ENCODE results near the gene TP53I11. TPM values are rescaled to one million over a fixed set of nuclear protein-coding genes. Genes with fewer than 3 reads are reported as not detected.
A peak's percentile ranks its signal among the peaks of the same experiment; 100 is the strongest.

TP53I11 gene
- polyA plus RNA-seq, 3 donors = 11.0 to 13.2 (median 11.3) TPM

- H3K4me3 ChIP-seq (replicated peaks in 1 of 3; ENCODE audit: low read depth in 2 of 3, low read length in 3 of 3) = no peak overlapping the region
- H3K4me1 ChIP-seq (ENCODE audit: control insufficient read depth in 1 of 2, insufficient read depth in 2 of 2, low read length in 2 of 2) = peaks cover 35 to 57% of the 10 kb centered on the region in 2 donors
- Mint-ChIP-seq H3K27ac (peak overlapping the region in 1 of 7 donors; percentile 40), H3K36me3 (peaks cover 17 to 22% of the 10 kb centered on the region in 2 donors), H3K27me3 (ENCODE audit: low read depth in 3 of 3) (peaks cover 2 to 17% (median 6%) of the 10 kb centered on the region in 3 donors), H3K4me3 (no peak overlapping the region), H3K9me3 (peaks cover 0 to 2% (median 0%) of the 10 kb centered on the region in 7 donors), H3K4me1 (peaks cover 63% of the 10 kb centered on the region)
- peaks cover 0 to 7% of the 10 kb centered on the region in 2 donors for H3K36me3 ChIP-seq (replicated peaks in 1 of 2; ENCODE audit: control insufficient read depth in 1 of 2, insufficient read depth in 2 of 2, low read length in 2 of 2)
- H3K9me3 ChIP-seq (replicated peaks in 1 of 2; ENCODE audit: control insufficient read depth in 1 of 2, insufficient read depth in 1 of 2, low read length in 2 of 2) = no peaks in the 10 kb centered on the region
- no peak overlapping the region for H3K9ac ChIP-seq (ENCODE audit: insufficient read depth, low read length, poor library complexity, severe bottlenecking)
- H4K20me1 ChIP-seq (ENCODE audit: insufficient read depth, low read length) = peaks cover 68% of the 10 kb centered on the region
- DNase-seq = no peak
- H2AFZ ChIP-seq (ENCODE audit: insufficient read depth, low read depth, low read length, poor library complexity, severe bottlenecking) = no peak overlapping the region
- peaks cover 16% of the 10 kb centered on the region for H3K79me2 ChIP-seq (ENCODE audit: insufficient read depth, low read length)
- no peak for TF ChIP-seq CTCF (IDR thresholded peaks at IDR 0.05)
- 77% methylated on average over 8 of the region's 12 CpGs for WGBS (ENCODE audit: insufficient coverage)
- intact Hi-C loops (cut with micrococcal nuclease) = loop anchor here in 1 of 2 donors (10.0 kb wide), 1 partner anchor 389 kb away; no protein-coding TSS in a partner anchor
- H3K4me2 ChIP-seq (replicated peaks; ENCODE audit: extremely low read depth, low read length, poor library complexity, severe bottlenecking) = no peak overlapping the region
- no peak overlapping the region for H3K27ac ChIP-seq (ENCODE audit: low read depth in 1 of 2, low read length in 2 of 2)
- H3K27me3 ChIP-seq (ENCODE audit: control insufficient read depth in 2 of 2, insufficient read depth in 2 of 2, low read length in 2 of 2) = peaks cover 0 to 3% of the 10 kb centered on the region in 2 donors
Measured at GRCh38 chr11:44946263-44946662, 4.4 kb downstream of the TP53I11 start.

- no peak for DNase-seq
- Histone ChIP-seq H3K4me1 (ENCODE audit: control insufficient read depth in 1 of 2, insufficient read depth in 2 of 2, low read length in 2 of 2) (peaks cover 31 to 51% of the 10 kb centered on the region in 2 donors), H3K9me3 (replicated peaks in 1 of 2; ENCODE audit: control insufficient read depth in 1 of 2, insufficient read depth in 1 of 2, low read length in 2 of 2) (no peaks in the 10 kb centered on the region), H3K4me3 (replicated peaks in 1 of 3; ENCODE audit: low read depth in 2 of 3, low read length in 3 of 3) (no peak overlapping the region), H3K4me2 (replicated peaks; ENCODE audit: extremely low read depth, low read length, poor library complexity, severe bottlenecking) (no peak overlapping the region), H3K36me3 (replicated peaks in 1 of 2; ENCODE audit: control insufficient read depth in 1 of 2, insufficient read depth in 2 of 2, low read length in 2 of 2) (peaks cover 0 to 7% of the 10 kb centered on the region in 2 donors), H2AFZ (ENCODE audit: insufficient read depth, low read depth, low read length, poor library complexity, severe bottlenecking) (no peak overlapping the region), H3K79me2 (ENCODE audit: insufficient read depth, low read length) (peaks cover 16% of the 10 kb centered on the region), H3K9ac (ENCODE audit: insufficient read depth, low read length, poor library complexity, severe bottlenecking) (no peak overlapping the region), H3K27me3 (ENCODE audit: control insufficient read depth in 2 of 2, insufficient read depth in 2 of 2, low read length in 2 of 2) (peaks cover 0 to 3% of the 10 kb centered on the region in 2 donors), H4K20me1 (ENCODE audit: insufficient read depth, low read length) (peaks cover 68% of the 10 kb centered on the region), H3K27ac (ENCODE audit: low read depth in 1 of 2, low read length in 2 of 2) (no peak overlapping the region)
- intact Hi-C loops (cut with micrococcal nuclease) = loop anchor here in 1 of 2 donors (10.0 kb wide), 1 partner anchor 389 kb away; no protein-coding TSS in a partner anchor
- Mint-ChIP-seq H3K4me1 (peaks cover 61% of the 10 kb centered on the region), H3K4me3 (no peak overlapping the region), H3K9me3 (peaks cover 0 to 2% (median 0%) of the 10 kb centered on the region in 7 donors), H3K27me3 (ENCODE audit: low read depth in 3 of 3) (peaks cover 5 to 17% (median 6%) of the 10 kb centered on the region in 3 donors), H3K27ac (no peak overlapping the region), H3K36me3 (peaks cover 22 to 23% of the 10 kb centered on the region in 2 donors)
- TF ChIP-seq CTCF (IDR thresholded peaks at IDR 0.05) = no peak
- WGBS (ENCODE audit: insufficient coverage) = 72% methylated on average over 10 of the region's 11 CpGs
Measured at GRCh38 chr11:44945666-44946065, 5.0 kb downstream of the TP53I11 start.
